NCI-H2029 (cell line): ENCODE data around the gene MVB12B.

ENCODE experiments used
- DNase-seq: peaks from one replicate; lab custom pipeline; 2025; lab: John Stamatoyannopoulos, UW

MVB12B gene

DNA sequence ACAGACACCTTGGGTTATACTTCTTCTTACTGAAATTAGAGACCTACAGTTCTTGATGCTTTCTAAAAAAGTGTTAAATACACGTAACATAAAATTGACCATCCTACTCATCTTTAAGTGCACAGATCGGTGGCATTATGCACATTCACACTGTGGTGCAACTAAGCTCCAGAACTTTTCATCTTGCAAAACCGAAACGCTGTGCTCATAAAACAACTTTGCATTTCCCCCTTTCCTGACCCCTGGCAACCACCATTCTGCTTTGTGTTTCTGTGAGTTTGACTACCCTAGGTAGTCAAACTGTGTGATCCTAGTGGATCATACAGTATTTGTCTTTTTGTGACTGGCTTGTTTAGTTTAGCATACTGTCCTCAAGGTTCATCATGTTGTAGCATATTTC, 3.9 kb downstream of the MVB12B start:
- DNase-seq, result no peak

DNA sequence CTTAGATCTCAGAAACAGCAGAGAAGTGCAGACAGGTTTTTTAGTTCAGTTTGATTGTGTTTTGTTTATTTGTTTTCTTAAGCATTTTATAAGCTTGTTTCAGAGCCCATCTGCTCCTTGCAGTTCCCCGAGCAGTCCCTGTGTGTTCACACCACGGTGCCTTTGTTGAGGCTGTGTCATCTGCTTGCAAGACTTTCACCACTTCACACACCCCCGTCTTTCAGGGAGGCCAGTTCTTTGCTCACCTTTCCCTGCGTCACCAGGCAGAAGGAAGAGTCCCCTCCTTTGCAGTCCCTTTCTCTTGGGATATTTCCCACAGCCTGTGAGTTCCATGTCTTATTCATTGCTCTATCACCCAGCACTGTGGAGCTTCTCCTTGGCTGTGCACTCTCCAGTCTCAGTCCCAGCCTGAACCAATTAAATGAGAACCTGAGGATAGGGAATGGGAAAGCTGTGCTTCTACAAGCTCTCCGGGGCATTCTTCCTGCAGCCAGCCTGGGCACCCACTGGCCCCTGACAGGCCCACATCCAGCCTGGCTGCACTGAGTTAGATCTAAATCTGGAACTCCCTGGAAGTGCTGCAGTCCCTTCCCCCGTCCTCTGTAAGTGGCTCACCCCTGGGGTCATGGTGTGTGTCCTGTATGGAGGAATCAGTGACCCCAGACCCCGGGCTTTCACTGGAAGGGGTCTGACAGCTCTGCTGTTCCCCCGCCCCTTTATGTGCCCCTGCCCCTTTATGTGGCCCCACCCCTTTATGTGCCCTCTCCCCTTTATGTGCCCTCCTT, 5.5 kb downstream of the MVB12B start:
- DNase-seq, result no peak

DNA sequence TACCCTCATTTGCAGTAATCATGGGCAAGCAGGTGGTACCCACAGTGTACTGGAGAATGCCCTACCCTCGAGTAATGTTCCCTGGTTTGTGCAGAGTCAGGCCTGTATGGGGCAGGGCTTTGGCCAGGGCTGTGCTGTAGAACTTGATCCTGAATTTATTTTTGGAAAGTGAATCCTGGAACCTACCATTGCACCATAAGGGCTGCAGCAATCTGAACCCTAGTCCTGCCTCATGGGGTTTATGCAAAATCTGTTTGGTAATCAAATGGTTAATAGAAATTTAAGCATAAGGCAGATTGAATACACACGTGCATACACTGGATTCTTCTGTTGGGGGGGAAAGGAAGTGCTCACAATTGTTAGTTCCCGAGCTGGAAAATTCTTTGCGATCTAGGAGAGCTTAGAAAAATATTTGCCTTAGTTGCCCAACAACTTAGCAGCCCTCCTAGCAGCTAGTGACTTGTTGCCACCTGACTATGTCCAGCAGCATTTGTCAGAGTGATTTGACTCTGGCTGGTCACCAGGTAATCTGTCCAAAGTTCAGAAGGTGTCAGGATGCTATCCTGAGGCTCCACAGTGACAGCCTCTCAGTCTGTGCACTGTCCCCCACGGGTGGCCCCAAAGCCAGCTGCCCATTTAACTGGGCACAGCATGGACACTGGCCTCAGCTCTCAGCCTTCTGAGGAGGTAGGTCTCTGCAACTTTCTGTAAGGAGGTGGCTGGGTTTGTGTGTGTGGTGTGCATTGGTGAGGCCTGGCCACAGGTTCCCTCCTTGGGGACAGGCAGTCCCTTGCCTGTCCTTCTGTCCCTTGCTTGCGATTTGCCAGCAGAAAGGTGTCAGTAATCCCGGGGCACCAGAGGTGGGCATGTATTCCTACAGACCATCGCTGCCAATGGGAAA, 8.3 kb downstream of the MVB12B start:
- no peak for DNase-seq

DNA sequence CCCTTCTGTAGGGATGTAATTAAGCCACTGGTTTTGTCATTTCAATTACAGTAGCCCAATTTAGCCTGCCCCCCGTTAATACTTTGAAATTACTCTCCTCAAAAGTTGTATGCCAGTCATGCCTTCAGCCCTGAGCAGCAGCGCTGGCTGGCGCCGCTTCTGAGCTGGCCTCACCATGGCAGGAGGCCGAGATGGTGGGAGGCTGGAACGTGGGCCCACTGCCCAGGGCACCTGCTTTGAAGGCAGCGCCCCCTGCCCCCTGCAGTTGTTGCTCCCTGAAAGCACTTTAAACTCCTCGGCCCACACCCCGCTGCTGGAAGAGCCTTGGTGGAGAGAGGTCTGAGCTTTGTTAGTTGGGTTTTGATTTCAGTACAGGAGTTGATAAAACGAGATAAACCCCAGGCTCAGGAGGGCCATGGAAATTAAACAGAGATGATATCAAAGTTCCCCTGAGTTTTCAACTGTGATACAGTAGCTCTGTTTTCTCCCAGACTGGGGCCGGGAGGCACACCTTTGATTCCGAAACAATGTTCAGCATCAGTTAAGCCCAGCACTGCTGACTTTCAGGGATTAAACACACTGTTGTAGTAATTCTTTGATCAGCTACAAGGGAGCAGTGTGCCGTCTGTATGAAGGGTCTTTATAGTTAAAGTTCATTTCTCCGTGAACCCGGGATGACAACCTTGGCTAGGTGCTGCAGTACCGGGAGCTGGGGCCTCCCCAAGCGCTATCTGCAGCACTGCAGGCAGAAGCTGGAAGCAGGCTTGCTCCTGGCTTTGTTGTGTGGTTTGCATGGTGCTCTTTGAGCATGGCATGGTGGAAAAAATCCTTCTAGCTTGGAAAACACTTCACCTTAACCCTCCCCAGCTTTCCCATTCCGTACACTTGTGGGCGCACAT, 9.5 kb downstream of the MVB12B start:
- no peak for DNase-seq

DNA sequence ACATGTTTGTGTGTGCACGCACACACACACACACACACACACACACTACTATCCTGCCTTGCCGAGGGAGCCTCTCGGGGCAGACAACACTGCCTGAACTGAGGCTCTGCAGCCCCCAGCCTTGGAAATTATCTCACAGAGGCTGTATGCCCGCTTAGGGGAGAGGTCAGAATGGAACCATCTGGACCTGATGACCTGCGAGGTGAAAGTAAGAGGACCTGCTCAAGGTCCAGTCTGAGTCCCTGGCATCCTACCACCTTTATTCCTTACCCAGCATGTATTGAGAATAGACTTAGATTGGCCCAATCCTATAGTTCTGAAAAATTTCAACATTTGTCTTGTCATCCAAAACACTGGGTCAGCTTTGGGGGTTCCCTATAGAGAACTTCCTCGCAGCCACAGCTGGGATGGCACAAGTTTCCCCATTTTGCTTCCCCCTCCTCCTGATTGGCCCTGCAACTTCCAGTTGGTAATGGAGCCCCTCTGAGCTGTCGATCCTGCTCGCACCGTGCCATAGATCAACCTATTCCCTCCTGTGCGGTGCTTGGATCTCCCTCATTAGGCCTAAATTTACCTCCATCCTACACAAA, 10.2 kb downstream of the MVB12B start:
- no peak for DNase-seq

DNA sequence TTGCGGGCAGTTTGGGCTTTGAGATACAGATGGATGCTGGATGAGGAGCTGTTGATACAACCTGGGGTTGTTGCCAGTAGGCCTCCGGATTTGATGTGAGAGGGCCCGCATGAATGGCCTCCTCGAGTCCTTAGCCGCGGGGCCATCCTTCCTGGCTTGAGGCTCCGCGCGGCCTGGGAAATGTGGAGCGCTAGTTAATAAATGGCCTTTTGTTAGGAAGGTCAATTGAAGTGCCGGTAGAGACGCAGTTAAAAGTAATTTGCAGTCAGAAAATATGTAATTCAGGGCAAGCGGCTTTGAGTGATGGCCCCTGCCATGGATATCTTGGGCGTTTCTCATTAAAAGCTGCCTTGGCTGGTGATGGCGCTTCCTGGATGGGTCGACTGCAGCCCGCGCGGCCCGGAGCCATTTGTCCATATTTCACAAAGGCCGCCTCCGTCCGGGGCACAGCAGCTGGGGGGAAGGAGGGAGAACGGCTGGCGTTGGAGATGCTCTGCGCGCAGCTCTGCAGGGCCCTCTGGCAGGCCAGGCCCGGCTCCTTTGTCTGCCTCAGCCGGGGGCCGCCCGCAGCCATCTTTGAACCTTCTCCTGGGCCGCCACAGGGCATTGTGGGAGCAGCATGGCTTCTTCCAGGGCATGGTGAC, 11.2 kb downstream of the MVB12B start:
- DNase-seq, result no peak

DNA sequence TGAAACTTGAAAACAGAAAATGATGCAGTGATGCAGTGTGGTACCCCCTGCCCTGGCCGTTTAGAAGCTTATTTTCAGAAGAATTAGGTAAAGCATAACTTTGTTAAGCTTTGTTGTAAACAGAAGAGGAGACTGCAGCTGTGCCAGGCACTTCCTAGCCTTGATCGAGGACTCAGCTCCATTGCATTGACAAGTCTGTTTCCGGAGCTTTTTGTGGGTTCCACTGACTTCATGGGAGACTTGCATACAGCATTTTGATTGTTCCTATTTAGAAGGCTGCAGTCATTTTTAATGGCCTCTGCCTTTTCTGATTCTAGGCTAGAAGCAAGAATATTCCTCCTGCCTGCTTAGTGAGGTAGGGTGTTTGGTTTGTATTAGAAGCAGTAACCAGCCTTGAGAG, 12.3 kb downstream of the MVB12B start:
- DNase-seq, result no peak

DNA sequence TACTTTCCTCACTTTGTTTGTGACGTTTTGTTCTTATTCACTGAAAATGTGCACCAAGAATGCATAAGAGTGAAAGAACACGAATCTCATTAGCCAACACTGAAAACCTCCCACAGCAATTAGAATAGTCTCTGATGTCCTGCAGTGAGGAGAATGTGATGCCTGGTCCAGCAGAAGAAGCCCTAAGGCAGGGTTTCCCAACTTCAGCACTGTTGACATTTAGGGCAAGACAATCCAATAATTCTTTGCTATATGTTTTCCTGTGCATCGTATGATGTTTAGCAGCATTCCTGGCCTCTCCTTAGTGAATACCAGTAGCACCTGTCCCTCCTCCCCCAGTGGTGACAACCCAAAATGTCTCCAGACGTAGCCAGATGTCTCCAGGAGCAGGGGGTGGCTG, 14.8 kb downstream of the MVB12B start:
- no peak for DNase-seq

DNA sequence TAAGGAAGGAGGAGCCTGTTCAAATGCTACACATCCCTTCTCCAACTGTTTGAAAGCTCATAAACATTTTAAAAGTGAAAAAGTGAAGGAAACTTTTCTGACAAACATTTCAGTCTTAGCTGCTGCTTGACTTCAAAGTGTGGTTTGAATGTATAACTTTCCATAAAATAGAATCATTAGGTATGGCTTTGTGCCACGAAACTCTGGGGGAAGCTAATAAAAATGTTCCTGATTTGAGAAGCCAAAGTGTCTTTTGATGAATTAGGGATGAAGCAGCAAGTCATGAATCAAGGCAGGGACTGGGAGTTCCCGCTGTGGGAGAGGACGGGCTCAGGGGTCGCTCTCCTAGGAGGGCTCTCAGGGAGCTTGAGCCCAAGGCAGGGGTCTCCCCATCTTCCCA, 15.3 kb downstream of the MVB12B start:
- DNase-seq, result no peak

DNA sequence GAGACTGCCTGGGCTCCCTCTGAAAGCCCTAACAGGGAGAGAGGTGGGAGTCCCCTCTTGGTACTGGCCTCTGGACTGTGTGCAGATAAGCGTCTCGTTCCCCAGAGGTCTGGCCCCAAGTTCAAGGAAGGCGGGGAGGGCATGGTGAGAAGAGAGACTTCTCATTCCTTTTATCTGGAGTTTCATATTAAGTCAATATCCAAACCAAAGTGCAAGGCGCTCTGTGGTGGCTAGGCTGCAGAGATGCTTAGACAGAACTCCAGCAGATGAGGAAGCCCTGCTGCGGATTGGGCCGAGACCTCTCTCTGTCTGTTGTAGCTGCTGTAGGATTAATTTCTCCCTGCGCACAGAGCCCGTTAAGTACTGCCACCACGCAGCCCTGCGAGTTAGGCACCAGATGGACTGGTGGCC, 16.0 kb downstream of the MVB12B start:
- DNase-seq, result no peak

DNA sequence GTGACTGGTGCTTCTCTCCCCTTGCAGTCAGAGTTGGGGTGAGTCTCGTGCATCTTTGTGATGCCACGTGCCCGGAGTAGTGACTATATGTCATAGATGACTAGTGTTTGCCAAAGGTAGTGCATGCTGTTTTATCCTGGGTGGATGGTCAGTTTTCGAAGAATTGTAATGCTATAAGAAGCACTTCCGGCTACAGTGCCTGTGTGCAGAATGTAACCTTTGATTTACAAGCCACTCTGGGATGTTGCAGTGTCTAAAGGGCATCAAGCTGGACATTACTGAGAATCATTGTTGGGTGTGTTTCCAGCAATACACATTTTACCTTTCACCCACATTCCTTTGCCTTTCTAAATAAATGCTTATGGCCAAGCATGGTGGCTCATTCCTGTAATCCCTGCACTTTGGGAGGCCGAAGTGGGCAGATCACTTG, 16.7 kb downstream of the MVB12B start:
- no peak for DNase-seq

DNA sequence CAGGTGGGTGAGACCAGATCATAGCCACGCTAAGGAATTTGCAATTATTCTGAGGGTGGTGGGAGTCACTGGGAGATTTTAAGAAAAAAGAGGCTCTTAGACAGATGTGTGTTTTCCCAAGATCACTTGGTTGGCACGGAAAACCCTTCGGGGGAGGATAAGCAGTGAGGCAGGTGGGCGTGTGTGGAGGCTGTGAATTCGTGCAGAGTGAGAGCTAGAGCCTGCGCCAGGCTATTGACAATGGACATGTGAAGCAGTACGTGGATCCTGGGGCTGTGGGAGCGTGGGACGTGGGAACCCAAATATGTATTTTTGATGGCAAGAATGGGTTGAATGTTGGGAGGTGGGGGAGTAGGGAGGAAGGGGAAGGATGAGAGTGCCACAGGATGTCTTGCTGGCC, 19.4 kb downstream of the MVB12B start:
- no peak for DNase-seq

DNA sequence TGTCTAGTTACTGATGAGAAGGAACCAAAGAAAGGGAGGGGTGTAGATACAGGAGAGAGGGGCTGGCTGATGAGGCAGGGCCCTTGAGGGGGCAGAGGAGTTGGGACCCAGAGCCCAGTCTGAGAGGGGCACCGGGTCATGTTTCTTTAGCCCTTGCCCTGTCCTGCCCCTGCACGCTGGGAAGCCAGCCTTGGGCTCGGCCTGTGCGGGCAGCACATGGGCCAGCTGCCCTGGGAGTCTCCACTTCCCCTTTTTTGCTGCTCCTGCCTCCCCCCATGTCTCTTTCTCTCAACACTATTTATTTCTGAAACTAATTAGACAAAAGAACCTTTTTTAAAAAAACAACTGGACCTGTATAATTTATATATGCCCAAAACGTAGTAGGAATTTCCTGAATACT, 20.5 kb downstream of the MVB12B start:
- DNase-seq, result no peak

DNA sequence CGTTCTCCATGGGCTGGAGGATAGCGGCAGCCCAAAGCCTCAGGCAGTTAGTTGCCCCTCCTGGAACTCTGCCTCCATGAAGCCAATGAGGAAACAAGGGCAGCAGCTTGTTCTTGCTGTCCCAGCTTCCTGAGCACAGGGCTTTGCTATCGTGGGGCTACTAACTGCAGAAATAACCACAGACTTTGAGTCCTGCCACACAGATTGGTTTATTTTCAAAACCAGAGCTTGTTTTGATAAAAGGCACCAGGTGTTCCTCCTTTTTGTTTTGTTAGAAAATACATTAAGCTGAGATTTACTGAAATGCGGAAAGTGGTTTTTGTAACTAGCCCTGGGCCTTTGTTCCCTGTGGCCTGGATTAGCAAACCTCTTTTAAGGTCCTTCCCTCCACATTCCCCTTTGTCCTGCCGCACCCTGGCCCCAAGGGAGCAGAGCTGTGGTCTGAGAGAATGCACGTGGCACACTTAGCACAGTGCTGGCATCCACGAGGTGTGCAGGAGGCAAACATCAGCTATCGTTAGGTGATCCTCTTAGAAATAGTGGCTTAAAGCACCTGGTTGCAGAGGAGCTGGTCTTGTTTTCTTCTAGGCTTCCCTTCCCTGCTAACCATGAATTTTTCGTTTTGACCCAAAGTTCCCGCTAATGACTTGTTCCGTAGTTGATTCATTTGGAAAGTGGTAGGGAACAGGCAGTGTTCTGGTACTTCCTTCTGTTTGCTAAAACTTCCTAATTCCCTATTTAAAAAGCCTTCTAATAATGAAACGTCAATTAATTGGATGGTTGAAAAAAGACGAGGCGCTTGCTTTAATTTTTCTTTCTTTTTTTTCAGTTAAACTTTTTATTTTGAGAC, 21.5 kb downstream of the MVB12B start:
- DNase-seq, result no peak

DNA sequence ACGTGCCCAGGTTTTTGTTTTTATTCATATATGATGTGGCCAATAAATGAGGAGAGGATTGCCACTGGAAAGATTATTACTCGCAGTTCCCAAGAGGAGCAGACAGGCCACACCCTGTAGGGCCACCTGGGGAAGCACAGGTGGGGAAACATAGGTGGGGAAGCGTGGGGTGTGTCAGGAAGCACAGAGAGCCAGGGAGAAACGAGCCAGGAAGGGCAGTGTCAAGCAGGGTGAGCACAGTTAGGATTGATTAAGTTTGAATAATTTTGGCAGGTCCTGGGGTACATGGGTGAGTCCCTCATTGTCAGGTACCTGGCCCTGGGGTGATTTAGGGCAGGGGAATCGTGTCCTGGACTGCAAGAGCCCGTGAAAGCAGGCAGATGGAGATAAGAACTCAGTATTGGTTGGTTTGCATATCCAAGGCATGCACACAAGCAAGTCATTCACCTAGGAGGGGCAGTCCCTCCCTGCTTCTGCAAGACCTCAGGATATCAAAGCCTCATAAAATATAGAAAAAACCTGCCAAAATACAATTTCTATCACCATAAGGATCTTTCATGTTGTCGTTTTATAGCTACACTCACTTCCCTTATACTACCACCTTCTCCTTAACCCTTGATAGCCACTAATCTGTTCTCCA, 22.4 kb downstream of the MVB12B start:
- no peak for DNase-seq

DNA sequence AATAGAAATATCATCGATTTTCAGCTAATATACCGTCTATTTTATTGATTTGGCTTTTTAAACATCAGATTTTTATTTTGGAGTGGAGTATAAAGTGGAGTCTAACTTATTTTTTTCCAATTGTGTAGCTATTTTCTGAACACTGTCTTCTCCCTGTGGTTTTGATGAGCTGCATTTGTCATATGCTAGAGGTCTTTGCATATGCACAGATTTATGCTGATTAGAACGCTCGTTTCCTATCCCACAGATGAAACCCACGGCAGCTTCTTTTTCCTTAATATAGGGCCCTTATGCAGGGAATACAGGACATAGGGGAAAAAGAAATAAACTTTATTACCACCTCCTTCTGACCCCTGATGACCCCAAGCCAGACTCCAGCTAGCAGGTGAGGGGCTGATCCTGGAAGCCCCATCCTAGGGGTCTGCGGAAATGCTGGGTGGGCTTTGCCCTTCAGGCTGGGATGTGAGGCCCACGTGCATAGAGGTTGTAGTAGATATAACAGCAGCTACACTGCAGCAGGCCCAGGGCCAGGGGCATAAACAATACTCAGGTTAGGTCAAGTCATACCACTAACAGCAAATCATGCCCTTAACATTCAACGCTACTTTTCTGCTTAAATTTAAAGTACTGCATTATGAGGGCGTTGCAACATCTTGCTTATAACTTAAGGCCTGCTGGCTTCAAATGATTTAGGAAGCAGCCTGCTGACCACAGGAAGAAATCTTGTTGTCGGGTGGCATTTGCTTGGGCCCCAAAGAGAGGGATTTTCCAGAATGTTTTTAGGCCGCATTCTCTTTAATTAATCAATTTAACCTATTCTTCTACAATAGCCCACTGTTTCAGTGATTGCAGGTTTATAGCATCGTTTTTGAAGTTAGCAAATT, 28.5 kb downstream of the MVB12B start:
- no peak for DNase-seq

DNA sequence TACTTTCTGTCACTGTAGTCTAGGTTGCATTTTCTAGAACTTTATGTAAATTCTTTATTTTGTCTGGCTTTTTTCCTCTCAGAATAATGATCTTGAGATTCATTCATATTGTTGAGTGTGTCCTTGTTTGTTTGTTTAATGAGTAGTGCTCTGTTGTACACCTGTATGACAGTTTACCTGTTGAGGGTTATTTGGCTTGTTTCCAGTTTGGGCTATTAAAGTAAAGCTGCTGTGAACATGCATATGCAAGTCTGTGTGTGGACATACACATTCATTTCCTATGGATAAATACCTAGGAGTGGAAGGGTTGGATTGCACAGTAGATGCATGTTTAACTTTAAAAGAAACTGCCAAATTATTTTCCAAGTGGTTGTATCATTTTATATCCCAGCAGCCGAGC, 30.4 kb downstream of the MVB12B start:
- peak; percentile 50 for DNase-seq

DNA sequence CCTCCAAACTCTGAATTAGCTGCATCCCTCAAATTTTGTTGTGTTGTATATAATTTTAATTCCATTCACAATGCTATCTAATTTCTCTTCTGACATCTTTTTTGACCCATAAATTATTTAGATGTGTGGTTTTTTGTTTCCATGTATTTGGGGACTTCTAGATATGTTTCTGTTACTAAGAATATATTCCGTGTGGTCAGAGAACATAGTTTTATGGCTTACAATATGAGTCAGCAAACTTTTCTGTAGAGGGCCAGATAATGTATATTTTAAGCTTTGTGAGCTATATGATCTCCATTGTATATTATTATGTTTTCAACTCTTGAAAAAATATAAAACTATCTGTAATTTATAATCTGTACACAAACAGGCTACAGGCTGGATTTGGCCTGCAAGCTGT, 33.4 kb downstream of the MVB12B start:
- DNase-seq, result no peak

DNA sequence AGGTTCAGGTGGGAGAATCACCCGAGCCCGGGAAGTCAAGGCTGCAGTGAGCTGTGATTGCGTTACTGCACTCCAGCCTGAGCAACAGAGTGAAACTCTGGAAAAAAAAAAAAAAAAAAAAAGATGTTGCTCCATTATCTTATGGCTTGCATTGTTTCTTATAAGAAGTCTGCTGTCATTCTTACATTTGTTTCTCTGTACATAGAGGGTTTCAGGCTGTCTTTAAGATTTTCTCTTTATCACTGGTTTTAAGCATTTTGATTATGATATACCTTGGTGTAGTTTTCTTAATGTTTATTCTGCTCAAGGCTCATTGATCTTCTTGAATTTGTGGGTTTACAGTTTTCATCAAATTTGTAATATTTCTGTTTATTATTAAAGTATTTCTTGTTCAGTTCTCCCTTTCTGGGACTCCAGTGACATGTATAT, 35.2 kb downstream of the MVB12B start:
- DNase-seq, result no peak
